Measurements from ENCODE around the gene TMEM165. TPM values are rescaled to one million over a fixed set of nuclear protein-coding genes. Genes with fewer than 3 reads are reported as not detected.
"Not testable (repeated sequence)": the region's sequence is repeated elsewhere in the genome, so short reads cannot be mapped to it uniquely, and the experiment has no call there.

The TMEM165 gene, protein sequence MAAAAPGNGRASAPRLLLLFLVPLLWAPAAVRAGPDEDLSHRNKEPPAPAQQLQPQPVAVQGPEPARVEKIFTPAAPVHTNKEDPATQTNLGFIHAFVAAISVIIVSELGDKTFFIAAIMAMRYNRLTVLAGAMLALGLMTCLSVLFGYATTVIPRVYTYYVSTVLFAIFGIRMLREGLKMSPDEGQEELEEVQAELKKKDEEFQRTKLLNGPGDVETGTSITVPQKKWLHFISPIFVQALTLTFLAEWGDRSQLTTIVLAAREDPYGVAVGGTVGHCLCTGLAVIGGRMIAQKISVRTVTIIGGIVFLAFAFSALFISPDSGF
- total RNA-seq (2014; rRNA removed; shearing (Covaris generic); ENCODE audit: low replicate concordance), result 146 and 169 TPM in 2 replicates

DNA sequence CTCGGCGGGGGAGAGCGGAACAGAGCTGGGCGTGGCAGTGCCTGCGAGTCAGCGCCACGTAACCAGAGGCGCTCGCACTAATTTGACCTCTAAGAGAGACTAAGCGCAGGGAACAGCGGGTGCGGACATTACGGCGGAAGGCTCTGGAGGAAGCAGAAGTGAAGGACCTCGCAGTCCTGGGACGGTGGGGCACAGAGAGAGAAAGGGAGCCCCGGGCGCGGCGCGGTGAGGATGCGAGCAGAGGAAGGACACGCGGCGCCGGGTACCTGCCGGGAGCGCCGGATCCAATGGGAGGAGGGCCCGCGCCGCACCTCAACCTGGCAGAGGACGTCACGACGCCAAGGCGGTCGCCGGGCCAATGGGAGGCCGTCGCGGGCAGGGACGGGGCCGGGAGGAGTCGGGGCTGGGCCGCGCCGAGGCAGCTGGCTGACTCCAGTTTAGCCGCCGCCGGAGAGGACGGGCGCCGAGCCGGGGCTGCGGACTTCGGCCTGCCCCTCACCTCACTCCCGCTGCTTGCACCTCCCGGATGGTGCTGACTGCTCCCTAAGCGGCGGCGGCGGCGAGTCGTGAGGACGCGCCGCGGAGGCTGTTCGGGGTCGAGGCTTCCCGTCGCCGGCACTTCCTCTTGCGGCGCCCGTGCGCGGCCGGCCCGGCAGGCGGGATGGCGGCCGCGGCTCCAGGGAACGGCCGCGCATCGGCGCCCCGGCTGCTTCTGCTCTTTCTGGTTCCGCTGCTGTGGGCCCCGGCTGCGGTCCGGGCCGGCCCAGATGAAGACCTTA lies at the start of gene TMEM165:
Gene TMEM165 (plus strand): TSS at position 429 of the 779 bp plus-strand sequence. CDS start 233 bp downstream, at position 662.
- peak; percentile 93 for DNase-seq (ENCODE audit: low read depth)
- in situ Hi-C loops (cut with HindIII; ENCODE audit: low pct_unique_long_range_greater_than_20kb, low sequenced_read_pairs), result no loop called here

DNA sequence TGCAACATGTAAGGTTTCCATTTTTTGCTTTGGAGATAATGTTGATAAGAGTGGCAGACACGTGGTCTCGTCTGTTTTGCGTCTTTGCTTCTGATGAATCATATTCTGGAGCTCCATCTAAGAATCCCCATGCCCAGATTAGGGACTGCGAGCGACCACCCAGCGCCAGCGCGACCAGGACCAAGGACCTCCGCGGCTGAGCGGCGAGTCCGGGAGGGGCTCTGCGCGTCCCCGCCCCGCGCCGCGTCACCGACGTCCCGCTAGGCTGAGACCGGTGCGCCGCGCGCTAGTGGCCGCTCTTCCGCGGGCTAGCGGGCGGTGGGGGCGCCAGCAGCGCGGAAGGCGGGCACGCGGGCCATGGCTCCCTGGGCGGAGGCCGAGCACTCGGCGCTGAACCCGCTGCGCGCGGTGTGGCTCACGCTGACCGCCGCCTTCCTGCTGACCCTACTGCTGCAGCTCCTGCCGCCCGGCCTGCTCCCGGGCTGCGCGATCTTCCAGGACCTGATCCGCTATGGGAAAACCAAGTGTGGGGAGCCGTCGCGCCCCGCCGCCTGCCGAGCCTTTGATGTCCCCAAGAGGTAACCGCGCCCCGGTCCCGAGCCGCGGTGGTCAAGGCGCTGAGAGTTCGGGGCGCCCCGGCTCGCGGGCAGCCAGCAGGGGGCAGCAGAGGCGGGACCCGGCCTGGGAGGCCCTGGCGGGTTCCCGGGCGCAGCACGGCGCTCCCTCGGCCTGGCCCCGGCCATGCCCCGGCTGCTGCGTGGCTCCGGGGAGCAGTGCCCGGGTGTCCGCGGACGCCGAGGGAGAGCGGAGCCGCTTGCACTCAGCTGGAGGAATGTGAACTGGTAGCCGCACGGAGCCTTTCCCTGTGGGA lies 49.5 kb upstream of the TMEM165 start, which contains the start of gene SRD5A3:
Gene SRD5A3 (plus strand): TSS at position 263 of the 871 bp plus-strand sequence. CDS start 95 bp downstream, at position 358.
- peak; percentile 92 for DNase-seq (ENCODE audit: low read depth)
- in situ Hi-C loops (cut with HindIII; ENCODE audit: low pct_unique_long_range_greater_than_20kb, low sequenced_read_pairs), result no loop called here

DNA sequence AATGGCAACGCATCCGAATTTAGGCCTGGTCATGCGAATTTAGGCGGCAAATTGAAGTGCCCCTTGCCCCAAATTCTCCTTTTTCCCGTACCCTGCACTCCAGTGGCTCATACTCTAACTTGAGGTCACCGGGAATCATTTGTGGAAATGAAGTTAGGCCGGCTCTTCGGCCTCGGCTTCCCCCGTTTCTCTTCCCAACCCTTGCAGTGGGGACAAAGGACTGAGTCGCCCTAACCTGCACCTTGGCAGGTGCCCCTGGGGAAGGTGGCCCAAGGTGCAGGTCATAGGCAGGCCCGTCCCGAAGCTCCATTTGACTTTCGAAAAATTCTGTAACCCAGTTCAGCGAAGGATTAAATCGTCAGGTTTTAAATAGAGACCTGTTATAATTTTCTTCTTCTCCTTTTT lies 48.9 kb upstream of the TMEM165 start:
- in situ Hi-C loops (cut with HindIII; ENCODE audit: low pct_unique_long_range_greater_than_20kb, low sequenced_read_pairs), result no loop called here
- no peak for DNase-seq (ENCODE audit: low read depth)

DNA sequence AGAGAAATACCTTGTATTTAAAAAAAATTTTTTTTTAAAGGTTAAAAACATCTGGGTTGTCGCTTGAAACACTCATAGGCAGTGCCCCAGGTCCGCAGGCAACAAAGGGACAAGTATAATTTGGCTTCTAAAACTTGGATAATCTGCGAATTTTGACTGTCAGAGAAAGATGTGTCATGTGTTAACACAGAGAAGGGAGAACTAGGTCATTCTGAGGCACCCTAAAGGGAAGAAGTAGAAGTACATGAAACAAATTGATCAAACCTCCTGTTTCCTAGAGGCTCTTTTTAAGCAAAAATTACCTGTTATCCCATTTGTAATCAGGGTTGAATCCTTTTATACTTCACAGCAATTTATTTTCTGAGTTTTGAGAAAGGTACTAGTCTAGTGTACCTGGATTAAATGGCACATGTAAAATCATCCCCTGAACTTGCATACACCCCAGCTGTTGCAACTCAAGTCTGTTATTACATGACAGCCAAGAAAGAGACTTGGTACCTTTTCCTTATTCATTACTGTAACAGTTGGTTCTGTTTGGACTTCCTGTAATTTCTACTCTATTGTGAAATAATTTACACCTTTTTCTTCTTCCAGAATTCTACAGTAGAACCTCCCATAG lies 48.0 kb upstream of the TMEM165 start:
- no peak for DNase-seq (ENCODE audit: low read depth)
- in situ Hi-C loops (cut with HindIII; ENCODE audit: low pct_unique_long_range_greater_than_20kb, low sequenced_read_pairs), result no loop called here

DNA sequence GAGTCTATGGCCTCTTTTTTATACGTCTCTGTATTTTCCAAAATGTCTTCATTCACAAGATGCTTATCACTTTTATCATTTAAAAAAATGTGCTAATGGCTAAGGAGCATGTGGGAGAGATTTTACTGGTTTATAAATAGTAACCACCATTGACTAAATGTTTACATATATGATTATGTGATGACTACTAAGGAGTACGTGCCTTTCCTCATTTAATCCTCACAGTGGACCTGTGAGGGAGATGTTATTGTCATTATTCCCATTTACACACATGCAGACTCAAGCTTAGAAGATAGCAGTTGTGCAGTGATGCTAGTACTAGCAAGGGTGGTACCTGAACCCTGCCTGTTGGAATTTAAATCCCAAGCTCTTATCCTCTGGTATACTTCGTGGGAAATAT lies 47.3 kb upstream of the TMEM165 start:
- in situ Hi-C loops (cut with HindIII; ENCODE audit: low pct_unique_long_range_greater_than_20kb, low sequenced_read_pairs), result no loop called here
- DNase-seq (ENCODE audit: low read depth), result no peak

DNA sequence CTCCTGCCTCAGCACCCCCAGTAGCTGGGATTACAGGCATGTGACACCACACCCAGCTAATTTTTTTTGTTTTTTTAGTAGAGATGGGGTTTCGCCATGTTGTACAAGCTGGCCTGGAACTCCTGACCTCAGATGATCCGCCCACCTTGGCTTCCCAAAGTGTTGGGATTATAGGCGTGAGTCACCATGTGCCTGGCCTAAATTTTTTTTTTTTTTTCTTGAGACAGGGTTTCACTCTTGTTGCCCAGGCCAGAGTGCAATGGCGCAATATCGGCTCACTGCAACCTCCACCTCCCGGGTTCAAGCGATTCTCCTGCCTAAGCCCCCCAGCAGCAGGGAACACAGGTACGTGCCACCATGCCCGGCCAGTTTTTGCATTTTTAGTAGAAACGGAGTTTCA lies 44.9 kb upstream of the TMEM165 start:
- in situ Hi-C loops (cut with HindIII; ENCODE audit: low pct_unique_long_range_greater_than_20kb, low sequenced_read_pairs); DNase-seq (ENCODE audit: low read depth): not testable (repeated sequence)

DNA sequence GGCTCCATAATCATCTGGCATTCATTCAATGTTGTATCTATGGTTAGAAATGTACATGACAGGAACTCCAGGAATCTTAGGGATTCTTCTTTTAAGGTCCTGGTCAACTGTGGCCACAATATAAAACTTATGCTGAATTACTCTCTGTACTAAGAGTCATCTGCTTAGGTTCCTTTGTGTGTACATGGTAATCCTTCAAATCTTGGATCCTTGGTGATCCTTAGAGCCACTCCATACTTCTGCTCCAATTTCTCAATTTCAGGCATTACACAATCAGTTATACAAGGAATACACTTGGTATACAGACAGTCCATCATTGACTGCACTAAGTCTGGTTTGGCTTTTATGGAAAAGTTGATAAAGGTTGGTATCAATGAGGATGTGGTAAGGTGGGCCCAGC lies 43.9 kb upstream of the TMEM165 start:
- in situ Hi-C loops (cut with HindIII; ENCODE audit: low pct_unique_long_range_greater_than_20kb, low sequenced_read_pairs), result no loop called here

DNA sequence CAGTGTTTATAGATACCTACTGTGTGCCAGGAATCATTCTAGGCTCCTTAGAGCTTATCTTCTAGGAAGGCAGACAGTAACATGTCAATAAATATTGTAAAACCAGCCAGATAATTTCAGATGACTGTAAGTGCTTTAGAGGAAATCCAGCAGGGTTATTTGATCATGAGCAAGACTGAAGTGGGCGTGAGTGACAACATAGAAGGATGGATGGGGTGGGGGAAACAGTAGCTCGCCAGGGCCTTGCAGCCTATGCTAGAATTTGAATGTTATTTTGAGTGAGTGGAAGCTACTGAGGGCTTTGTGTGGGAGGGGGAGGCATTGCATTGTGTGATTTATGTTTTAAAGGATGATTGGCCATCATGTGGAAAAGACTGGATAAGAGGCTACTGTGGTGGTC lies 43.0 kb upstream of the TMEM165 start:
- DNase-seq (ENCODE audit: low read depth), result no peak
- in situ Hi-C loops (cut with HindIII; ENCODE audit: low pct_unique_long_range_greater_than_20kb, low sequenced_read_pairs), result no loop called here

More for the DNA sequence above, 43.9 kb upstream of the TMEM165 start:
- no peak for DNase-seq (ENCODE audit: low read depth)

DNA sequence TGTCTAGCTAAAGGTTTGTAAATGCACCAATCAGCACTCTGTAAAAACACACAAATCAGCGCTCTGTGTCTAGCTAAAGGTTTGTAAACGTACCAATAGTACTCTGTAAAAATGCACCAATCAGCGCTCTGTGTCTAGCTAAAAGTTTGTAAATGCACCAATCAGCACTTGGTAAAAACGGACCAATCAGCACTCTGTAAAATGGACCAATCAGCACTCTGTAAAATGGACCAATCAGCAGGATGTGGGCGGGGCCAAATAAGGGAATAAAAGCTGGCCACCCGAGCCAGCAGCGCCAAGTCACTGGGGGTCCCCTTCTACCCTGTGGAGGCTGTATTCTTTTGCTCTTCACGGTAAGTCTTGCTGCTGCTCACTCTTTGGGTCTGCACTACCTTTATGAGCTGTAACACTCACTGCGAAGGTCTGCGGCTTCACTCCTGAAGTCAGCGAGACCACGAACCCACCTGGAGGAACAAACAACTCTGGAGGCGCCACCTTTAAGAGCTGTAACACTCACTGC lies 42.5 kb upstream of the TMEM165 start:
- in situ Hi-C loops (cut with HindIII; ENCODE audit: low pct_unique_long_range_greater_than_20kb, low sequenced_read_pairs); DNase-seq (ENCODE audit: low read depth): not testable (repeated sequence)

DNA sequence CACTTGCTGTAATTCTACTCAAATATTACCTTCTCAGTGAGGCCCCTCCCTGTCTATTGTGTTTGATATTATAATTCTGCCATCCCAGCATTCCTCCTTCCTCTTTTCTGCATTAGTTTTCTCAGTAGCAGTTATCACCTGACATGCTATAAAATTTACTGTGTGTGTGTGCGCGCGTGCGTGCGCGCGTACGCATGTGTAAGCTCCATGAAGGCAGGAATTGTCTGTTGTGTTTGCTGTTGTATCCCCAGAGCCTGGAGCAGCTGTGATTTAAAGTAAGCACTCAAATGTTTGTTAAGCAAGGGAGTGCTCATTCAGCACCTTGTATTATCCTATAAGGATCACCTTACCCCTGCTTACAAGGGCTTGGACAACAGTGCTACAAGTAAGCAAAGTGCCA lies 41.1 kb upstream of the TMEM165 start:
- in situ Hi-C loops (cut with HindIII; ENCODE audit: low pct_unique_long_range_greater_than_20kb, low sequenced_read_pairs), result no loop called here
- DNase-seq (ENCODE audit: low read depth), result no peak

DNA sequence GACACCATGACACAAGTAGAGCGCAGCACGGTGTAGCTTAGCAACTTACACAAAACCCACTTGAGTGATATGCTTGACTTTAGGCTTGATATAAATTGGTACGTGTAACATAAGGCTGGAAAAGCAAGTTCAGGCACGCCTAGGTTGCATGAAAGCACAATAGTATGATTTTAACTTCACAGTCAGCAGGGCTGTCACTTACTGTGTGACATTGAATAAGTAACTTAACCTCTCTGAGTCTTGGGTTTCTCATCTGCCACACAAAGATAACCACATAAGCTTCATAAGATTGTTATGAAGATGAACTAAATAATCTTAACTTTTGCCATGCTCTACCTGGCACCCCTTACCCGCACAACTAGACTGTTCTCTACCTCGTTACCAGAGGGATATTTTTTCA lies 40.2 kb upstream of the TMEM165 start:
- DNase-seq (ENCODE audit: low read depth), result no peak
- in situ Hi-C loops (cut with HindIII; ENCODE audit: low pct_unique_long_range_greater_than_20kb, low sequenced_read_pairs), result no loop called here

DNA sequence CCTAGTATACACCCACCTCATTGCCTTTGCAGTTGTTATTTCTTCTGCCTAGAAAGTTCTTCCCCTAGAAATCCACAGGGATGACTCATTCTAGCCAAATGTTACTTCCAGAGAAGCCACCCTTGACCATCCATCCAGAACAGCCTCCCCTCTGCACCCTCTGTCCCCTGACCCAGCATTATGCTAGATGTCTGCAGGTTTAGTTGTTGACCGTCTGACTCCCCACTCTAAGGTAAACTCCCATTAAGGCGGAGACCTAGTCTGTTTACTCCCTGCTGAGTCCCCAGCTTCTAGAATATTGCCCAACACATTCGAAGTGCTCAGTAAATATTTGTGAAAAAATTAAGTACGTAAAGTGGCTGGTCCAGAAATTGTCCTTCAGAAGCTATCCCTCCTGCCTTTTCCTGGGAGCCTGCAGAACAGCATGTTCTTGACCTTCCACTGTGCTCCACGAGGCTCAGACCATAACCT lies 38.7 kb upstream of the TMEM165 start:
- DNase-seq (ENCODE audit: low read depth), result peak; percentile 74
- in situ Hi-C loops (cut with HindIII; ENCODE audit: low pct_unique_long_range_greater_than_20kb, low sequenced_read_pairs), result no loop called here

DNA sequence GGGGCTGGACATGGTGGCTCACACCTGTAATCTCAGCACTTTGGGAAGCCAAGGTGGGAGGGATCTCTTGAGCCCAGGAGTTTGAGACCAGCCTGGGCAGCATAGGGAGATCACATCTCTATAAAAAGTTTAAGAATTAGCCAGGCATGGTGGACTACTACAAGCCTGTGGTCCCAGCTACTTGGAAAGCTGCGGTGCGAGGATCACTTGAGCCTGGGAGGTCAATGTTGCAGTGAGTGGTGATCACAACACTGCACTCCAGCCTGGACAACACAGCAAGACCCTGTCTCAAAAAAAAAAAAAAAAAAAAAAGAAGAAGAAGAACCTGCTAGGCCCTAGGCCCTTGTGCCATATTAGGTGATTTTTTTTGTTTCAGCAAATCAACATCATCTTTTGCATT lies 37.5 kb upstream of the TMEM165 start:
- DNase-seq (ENCODE audit: low read depth), result no peak
- in situ Hi-C loops (cut with HindIII; ENCODE audit: low pct_unique_long_range_greater_than_20kb, low sequenced_read_pairs), result no loop called here

DNA sequence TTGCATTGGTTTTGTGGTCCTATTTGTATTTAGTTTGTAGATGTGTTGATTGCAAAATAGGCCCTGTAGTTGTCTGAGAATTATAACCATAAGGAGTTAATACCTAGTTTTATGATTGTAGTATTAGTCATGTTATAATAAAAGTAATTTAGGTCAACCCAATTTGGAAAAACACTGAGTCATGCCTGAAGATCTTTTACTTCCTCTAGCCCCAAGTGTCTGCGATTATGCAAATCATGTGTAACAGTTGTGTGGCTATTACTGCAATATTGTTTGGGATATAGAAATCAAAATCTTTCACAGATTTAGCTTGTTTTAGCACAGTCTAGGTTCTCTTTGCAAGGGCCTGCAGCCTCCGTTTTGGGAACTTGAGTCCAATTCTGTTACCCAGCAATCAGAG lies 37.1 kb upstream of the TMEM165 start:
- peak; percentile 51 for DNase-seq (ENCODE audit: low read depth)
- in situ Hi-C loops (cut with HindIII; ENCODE audit: low pct_unique_long_range_greater_than_20kb, low sequenced_read_pairs), result no loop called here

DNA sequence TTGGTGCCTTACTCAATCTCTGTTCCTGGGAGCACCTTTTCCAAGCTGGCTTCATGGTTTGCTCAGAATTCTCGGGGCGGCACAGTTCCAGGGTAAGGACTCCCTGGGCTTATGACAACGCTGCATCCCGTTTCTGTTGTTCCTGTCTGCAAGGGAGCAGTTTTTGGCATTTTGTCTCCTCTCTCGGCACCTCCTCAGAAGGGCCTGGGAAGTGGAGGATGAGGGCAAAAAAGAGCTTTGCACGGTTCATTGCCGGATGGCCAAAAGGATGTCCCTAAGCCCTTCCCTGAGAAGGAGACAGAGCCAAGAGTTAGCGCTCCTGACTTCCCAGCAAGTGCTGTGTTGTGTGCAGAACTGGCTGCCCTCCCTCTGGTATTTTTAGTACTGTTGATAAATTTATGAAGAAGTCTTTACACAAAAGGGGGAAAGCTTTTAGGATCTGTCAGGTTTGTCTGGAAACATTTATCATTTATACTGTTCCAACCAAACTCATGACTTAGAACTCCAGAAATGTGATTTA lies 36.3 kb upstream of the TMEM165 start:
- in situ Hi-C loops (cut with HindIII; ENCODE audit: low pct_unique_long_range_greater_than_20kb, low sequenced_read_pairs), result no loop called here
- no peak for DNase-seq (ENCODE audit: low read depth)

DNA sequence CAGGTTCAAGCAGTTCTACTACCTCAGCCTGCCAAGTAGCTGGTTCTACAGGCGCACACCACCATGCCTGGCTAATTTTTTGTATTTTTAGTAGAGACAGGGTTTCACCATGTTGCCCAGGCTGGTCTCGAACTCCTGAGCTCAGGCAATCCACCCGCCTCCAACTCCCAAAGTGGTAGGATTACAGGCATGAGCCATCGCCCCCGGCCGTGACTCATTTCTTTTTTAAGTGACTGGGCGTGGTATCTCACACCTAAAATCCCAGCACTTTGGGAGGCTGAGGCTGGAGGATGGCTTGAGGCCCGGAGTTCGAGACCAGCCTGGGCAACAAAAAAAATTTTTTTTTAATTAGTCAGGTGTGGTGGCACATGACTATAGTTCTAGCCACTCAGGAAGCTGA lies 32.8 kb upstream of the TMEM165 start:
- DNase-seq (ENCODE audit: low read depth); in situ Hi-C loops (cut with HindIII; ENCODE audit: low pct_unique_long_range_greater_than_20kb, low sequenced_read_pairs): not testable (repeated sequence)

DNA sequence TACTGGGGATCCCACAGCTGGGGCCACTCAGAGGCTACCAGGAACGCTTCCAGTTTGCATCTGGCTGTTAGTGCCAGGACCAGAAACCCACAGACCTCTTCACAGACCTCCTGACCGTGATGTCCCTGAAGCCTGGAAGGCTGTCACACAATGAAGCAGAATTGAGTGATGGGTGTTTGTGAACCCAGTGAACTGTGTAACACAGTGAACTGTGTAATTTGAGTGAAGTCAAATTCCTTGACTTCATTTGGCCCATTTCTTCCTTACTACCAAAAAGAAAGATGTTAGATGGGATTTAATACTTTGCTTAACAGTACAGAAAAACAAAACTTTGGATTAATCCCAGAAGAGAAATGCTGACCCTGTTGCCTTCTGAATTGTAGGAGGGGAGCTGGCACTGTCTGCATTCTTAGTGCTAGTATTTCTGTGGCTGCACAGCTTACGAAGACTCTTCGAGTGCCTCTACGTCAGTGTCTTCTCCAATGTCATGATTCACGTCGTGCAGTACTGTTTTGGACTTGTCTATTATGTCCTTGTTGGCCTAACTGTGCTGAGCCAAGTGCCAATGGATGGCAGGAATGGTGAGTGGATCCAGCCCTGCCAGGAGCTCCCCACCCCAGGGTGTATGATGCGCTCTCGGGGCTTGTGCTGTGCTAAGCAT lies 31.9 kb upstream of the TMEM165 start:
- peak; percentile 49 for DNase-seq (ENCODE audit: low read depth)
- in situ Hi-C loops (cut with HindIII; ENCODE audit: low pct_unique_long_range_greater_than_20kb, low sequenced_read_pairs), result no loop called here
